ENCODE results near the gene UNC80. TPM values are rescaled to one million over a fixed set of nuclear protein-coding genes. Genes with fewer than 3 reads are reported as not detected.

UNC80 gene
- polyA plus RNA-seq, 1 donor from 2014 or later, result 10.4 TPM

DNA sequence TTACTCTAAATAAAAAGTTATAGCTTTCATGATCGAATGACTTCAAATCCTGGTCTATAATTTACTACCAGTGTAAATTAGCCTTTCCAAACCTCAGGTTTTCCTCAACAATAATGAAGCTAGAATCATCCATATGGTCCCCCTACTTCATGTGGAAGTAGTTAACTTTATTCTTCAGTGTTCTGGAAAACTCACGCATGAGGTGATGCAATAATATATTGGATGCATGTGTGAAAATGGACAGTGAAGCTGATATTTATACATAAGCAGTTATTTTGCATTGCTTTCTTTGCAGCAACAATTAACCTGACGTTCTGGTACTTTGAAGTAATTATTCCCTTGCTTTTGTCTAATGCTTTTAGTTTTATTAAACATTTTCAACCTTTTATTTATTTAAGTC, 18.6 kb upstream of the UNC80 start:
- Histone ChIP-seq H3K79me2 (replicated peaks; ENCODE audit: insufficient read depth, low read length) (no peaks in the 10 kb centered on the region), H3K9me2 (ENCODE audit: insufficient read depth, low read length) (no peaks in the 10 kb centered on the region), H3K9me3 (ENCODE audit: low read length) (no peaks in the 10 kb centered on the region), H3K27ac (ENCODE audit: low read length) (no peak overlapping the region), H4K20me1 (ENCODE audit: insufficient read depth) (no peaks in the 10 kb centered on the region), H2AFZ (ENCODE audit: low read depth, low read length) (no peak overlapping the region), H3K4me3 (ENCODE audit: low read length) (no peak overlapping the region), H3K36me3 (ENCODE audit: insufficient read depth, low read length) (no peaks in the 10 kb centered on the region), H3K4me2 (ENCODE audit: low read length) (no peak overlapping the region), H3K27me3 (ENCODE audit: insufficient read depth, low read depth, low read length) (no peaks in the 10 kb centered on the region), H3F3A (ENCODE audit: insufficient read depth, low read length, poor library complexity, severe bottlenecking) (no peaks in the 10 kb centered on the region), H3K9ac (ENCODE audit: low read length) (no peak overlapping the region)
- no peak for TF ChIP-seq RAD21 (conservative IDR thresholded peaks at IDR 0.05)
- TF ChIP-seq, protein P1, sequence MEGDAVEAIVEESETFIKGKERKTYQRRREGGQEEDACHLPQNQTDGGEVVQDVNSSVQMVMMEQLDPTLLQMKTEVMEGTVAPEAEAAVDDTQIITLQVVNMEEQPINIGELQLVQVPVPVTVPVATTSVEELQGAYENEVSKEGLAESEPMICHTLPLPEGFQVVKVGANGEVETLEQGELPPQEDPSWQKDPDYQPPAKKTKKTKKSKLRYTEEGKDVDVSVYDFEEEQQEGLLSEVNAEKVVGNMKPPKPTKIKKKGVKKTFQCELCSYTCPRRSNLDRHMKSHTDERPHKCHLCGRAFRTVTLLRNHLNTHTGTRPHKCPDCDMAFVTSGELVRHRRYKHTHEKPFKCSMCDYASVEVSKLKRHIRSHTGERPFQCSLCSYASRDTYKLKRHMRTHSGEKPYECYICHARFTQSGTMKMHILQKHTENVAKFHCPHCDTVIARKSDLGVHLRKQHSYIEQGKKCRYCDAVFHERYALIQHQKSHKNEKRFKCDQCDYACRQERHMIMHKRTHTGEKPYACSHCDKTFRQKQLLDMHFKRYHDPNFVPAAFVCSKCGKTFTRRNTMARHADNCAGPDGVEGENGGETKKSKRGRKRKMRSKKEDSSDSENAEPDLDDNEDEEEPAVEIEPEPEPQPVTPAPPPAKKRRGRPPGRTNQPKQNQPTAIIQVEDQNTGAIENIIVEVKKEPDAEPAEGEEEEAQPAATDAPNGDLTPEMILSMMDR (IDR thresholded peaks at IDR 0.05; ENCODE audit: poor library complexity, severe bottlenecking), result no peak
- no peak for TF ChIP-seq POLR2AphosphoS5 (IDR thresholded peaks at IDR 0.05)
- no peak for TF ChIP-seq EZH2 (IDR thresholded peaks at IDR 0.05; ENCODE audit: borderline replicate concordance, insufficient read depth, low read length, poor library complexity, severe bottlenecking)
- TF ChIP-seq, protein P2, sequence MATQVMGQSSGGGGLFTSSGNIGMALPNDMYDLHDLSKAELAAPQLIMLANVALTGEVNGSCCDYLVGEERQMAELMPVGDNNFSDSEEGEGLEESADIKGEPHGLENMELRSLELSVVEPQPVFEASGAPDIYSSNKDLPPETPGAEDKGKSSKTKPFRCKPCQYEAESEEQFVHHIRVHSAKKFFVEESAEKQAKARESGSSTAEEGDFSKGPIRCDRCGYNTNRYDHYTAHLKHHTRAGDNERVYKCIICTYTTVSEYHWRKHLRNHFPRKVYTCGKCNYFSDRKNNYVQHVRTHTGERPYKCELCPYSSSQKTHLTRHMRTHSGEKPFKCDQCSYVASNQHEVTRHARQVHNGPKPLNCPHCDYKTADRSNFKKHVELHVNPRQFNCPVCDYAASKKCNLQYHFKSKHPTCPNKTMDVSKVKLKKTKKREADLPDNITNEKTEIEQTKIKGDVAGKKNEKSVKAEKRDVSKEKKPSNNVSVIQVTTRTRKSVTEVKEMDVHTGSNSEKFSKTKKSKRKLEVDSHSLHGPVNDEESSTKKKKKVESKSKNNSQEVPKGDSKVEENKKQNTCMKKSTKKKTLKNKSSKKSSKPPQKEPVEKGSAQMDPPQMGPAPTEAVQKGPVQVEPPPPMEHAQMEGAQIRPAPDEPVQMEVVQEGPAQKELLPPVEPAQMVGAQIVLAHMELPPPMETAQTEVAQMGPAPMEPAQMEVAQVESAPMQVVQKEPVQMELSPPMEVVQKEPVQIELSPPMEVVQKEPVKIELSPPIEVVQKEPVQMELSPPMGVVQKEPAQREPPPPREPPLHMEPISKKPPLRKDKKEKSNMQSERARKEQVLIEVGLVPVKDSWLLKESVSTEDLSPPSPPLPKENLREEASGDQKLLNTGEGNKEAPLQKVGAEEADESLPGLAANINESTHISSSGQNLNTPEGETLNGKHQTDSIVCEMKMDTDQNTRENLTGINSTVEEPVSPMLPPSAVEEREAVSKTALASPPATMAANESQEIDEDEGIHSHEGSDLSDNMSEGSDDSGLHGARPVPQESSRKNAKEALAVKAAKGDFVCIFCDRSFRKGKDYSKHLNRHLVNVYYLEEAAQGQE (IDR thresholded peaks at IDR 0.05; ENCODE audit: borderline replicate concordance), result no peak
- TF ChIP-seq EP300 (conservative IDR thresholded peaks at IDR 0.05; ENCODE audit: poor library complexity, severe bottlenecking), result no peak
- no peak for TF ChIP-seq TAF1 (IDR thresholded peaks at IDR 0.05; ENCODE audit: low read depth)
- TF ChIP-seq MXI1 (conservative IDR thresholded peaks at IDR 0.05; ENCODE audit: poor library complexity, severe bottlenecking), result no peak
- TF ChIP-seq SMC3 (conservative IDR thresholded peaks at IDR 0.05; ENCODE audit: poor library complexity), result no peak

DNA sequence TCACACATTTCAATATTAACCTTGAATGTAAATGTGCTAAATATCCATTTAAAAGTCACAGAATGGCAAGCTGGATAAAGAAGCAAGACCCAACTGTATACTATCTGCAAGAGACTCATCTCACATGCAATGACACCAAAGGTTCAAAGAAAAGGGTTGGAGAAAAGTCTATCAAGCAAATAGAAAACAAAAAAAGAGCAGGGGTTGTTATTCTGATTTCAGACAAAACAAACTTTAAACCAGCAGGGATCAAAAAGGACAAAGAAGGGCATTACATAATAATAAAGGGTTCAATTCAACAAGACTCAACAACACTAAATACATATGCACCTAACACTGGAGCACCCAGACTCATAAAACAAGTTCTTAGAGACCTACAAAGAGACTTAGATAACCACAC, 14.5 kb upstream of the UNC80 start:
- Histone ChIP-seq H3K27me3 (ENCODE audit: insufficient read depth, low read depth, low read length) (no peaks in the 10 kb centered on the region), H3K4me2 (ENCODE audit: low read length) (no peak overlapping the region), H3K27ac (ENCODE audit: low read length) (no peak overlapping the region), H3K79me2 (replicated peaks; ENCODE audit: insufficient read depth, low read length) (no peaks in the 10 kb centered on the region), H3K9me2 (ENCODE audit: insufficient read depth, low read length) (no peaks in the 10 kb centered on the region), H4K20me1 (ENCODE audit: insufficient read depth) (no peaks in the 10 kb centered on the region), H3K9ac (ENCODE audit: low read length) (no peak overlapping the region), H2AFZ (ENCODE audit: low read depth, low read length) (no peak overlapping the region), H3K9me3 (ENCODE audit: low read length) (peaks cover 3% of the 10 kb centered on the region), H3K36me3 (ENCODE audit: insufficient read depth, low read length) (no peaks in the 10 kb centered on the region), H3F3A (ENCODE audit: insufficient read depth, low read length, poor library complexity, severe bottlenecking) (no peaks in the 10 kb centered on the region), H3K4me3 (ENCODE audit: low read length) (no peak overlapping the region)
- TF ChIP-seq POLR2AphosphoS5 (IDR thresholded peaks at IDR 0.05), result no peak
- TF ChIP-seq RAD21 (conservative IDR thresholded peaks at IDR 0.05), result no peak
- TF ChIP-seq, protein P2 (IDR thresholded peaks at IDR 0.05; ENCODE audit: borderline replicate concordance), result no peak
- no peak for TF ChIP-seq EZH2 (IDR thresholded peaks at IDR 0.05; ENCODE audit: borderline replicate concordance, insufficient read depth, low read length, poor library complexity, severe bottlenecking)
- no peak for TF ChIP-seq EP300 (conservative IDR thresholded peaks at IDR 0.05; ENCODE audit: poor library complexity, severe bottlenecking)
- TF ChIP-seq TAF1 (IDR thresholded peaks at IDR 0.05; ENCODE audit: low read depth), result no peak
